Lower lobe of right lung (tissue), 2 donors: Measurements from ENCODE around the gene CFAP210. TPM values are rescaled to one million over a fixed set of nuclear protein-coding genes. Genes with fewer than 3 reads are reported as not detected.

Source experiments
- ATAC-seq, 2 donors: fragments of 200-7000 bp; cut with Tn5 transposase; one replicate each; pipeline ENCODE4 v1.9.1; 2020 to 2022; ENCODE audit warnings: mild to moderate bottlenecking in 2 of 2, moderate library complexity in 2 of 2
- DNase-seq: peaks from one replicate; pipeline ENCODE4 v3.0.0-alpha.2; 2020
- H3K27ac ChIP-seq: fragments of 200-600 bp; one replicate; pipeline ENCODE4 v1.8.0; 2022
- H3K27me3 ChIP-seq: fragments of 200-600 bp; one replicate; pipeline ENCODE4 v1.8.0; 2022; ENCODE audit warnings: low read depth
- H3K36me3 ChIP-seq: fragments of 200-600 bp; one replicate; pipeline ENCODE4 v1.8.0; 2022; ENCODE audit warnings: mild to moderate bottlenecking
- H3K4me1 ChIP-seq: fragments of 200-600 bp; one replicate; pipeline ENCODE4 v1.8.0; 2022
- H3K4me3 ChIP-seq: fragments of 200-600 bp; one replicate; pipeline ENCODE4 v1.8.0; 2022; ENCODE audit warnings: mild to moderate bottlenecking
- H3K9me3 ChIP-seq: fragments of 200-600 bp; one replicate; pipeline ENCODE4 v1.8.0; 2022
- intact Hi-C: fragments of 100-400 bp; cut with DNase I; formaldehyde crosslinking; loops from one replicate; pipeline ENCODE4 v1.11.0; 2022
- total RNA-seq: library from RNA; stranded (reverse); fragmentation: NEBNext Ultra II Directional; extraction: Animal tissue kit (Norgen Biotek cat#: 25700); gene quantifications from one replicate; pipeline ENCODE4 v1.2.1, GENCODE V29; 2021
- TF ChIP-seq, protein P1 (sequence below): fragments of 200-600 bp; IDR thresholded peaks from one replicate; pipeline ENCODE4 v1.8.0; 2022; ENCODE audit warnings: antibody characterized with exemption, mild to moderate bottlenecking
- donor health status: DM: no; HTN: yes; CAD: no; lungs with severe emphysema.

CFAP210 gene
- total RNA-seq, 1 donor from 2014 or later: 0.95 TPM

DNA sequence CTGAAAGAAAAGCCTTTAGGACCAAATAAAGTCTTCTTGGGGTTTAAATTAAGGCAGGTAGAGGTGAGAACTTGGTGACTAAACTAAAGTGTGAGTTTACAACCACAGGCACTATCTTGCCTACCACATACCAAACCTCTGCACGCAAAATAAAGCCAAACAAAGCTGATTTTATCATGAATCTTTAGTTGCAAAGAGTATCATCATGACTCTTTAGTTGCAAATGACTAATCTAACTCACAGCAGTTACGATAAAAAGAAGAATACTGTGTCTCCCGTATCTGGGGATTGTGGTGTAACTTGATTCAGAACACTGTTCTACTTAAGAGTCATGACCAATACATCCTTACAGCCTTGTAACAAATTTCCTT lies 11.2 kb downstream of the CFAP210 start:
- no peak overlapping the region for H3K4me3 ChIP-seq
- no peaks in the 10 kb centered on the region for H3K27me3 ChIP-seq
- DNase-seq (no peak), ATAC-seq (no peak)
- H3K9me3 ChIP-seq: no peaks in the 10 kb centered on the region
- no peaks in the 10 kb centered on the region for H3K4me1 ChIP-seq
- H3K36me3 ChIP-seq: no peaks in the 10 kb centered on the region
- intact Hi-C loops: no loop called here
- no peak overlapping the region for H3K27ac ChIP-seq
- TF ChIP-seq, protein P1, sequence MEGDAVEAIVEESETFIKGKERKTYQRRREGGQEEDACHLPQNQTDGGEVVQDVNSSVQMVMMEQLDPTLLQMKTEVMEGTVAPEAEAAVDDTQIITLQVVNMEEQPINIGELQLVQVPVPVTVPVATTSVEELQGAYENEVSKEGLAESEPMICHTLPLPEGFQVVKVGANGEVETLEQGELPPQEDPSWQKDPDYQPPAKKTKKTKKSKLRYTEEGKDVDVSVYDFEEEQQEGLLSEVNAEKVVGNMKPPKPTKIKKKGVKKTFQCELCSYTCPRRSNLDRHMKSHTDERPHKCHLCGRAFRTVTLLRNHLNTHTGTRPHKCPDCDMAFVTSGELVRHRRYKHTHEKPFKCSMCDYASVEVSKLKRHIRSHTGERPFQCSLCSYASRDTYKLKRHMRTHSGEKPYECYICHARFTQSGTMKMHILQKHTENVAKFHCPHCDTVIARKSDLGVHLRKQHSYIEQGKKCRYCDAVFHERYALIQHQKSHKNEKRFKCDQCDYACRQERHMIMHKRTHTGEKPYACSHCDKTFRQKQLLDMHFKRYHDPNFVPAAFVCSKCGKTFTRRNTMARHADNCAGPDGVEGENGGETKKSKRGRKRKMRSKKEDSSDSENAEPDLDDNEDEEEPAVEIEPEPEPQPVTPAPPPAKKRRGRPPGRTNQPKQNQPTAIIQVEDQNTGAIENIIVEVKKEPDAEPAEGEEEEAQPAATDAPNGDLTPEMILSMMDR: no peak

DNA sequence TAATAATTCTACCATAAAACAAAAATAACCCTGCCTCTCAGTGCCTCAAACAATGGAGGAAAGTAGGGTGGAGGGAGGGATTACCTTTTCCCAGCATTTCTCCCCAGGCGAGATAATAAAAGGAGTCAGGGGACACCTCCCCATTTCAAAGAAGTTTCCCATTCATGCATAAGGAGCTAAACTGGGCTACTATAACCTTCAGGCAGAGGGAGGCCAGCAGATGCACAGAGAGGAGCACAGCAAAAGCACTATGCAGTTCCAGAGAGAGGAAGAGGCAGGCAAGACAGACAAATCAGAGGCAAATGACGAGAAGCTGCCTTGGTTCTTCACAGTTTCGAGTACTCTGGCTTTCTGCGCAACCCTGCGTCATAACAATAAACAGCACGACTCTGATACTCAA lies 17.4 kb downstream of the CFAP210 start:
- no peak for DNase-seq

DNA sequence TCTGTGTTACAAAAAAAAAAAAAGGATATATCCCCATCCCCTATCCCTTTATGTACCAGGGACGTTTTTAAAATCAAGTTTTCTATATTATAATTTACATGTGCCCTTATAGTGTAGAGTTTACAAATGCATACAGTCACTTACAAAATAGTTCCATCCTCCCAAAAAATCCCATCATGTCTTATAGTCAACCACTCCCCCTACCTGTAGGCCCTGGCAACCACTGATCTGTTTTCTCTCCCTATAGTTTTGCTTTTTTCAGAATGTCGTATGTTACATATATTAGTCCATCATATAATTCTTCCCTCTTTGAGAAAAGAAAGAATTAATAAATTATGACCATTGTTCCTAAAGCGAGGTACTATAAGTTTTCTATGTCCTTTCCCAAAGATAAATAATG lies 17.8 kb downstream of the CFAP210 start:
- intact Hi-C loops: no loop called here
- DNase-seq (no peak), ATAC-seq (no peak)
- Histone ChIP-seq H3K9me3 (no peaks in the 10 kb centered on the region), H3K4me1 (no peaks in the 10 kb centered on the region), H3K4me3 (no peak overlapping the region), H3K27me3 (no peaks in the 10 kb centered on the region), H3K36me3 (no peaks in the 10 kb centered on the region), H3K27ac (no peak overlapping the region)
- TF ChIP-seq, protein P1: no peak

More for the DNA sequence above, 17.4 kb downstream of the CFAP210 start:
- no peak for ATAC-seq
- H3K4me1 ChIP-seq: no peaks in the 10 kb centered on the region
- no peaks in the 10 kb centered on the region for H3K36me3 ChIP-seq
- no peaks in the 10 kb centered on the region for H3K9me3 ChIP-seq
- no peak overlapping the region for H3K27ac ChIP-seq
- H3K27me3 ChIP-seq: no peaks in the 10 kb centered on the region
- TF ChIP-seq, protein P1: no peak
- intact Hi-C loops: no loop called here
- H3K4me3 ChIP-seq: no peak overlapping the region

DNA sequence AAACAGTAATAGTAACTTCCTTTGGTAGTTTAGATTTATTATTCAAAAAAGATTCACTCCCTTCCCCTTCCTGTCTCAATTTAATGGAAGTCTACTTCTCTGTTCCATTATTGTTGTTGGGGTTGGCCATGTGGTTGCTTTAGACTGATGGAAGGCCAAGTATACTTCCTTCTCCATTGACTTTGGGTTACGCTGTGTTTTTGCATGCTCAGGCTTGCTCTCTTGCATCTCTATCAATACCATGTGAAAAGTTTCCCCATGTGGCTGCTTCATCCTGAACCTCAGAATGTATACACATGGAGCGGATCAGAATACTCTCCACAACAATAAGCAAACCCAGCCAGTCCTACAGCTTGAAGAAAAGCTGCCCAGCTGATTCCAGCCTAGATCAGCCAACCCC lies 20.3 kb downstream of the CFAP210 start:
- Histone ChIP-seq H3K36me3 (no peaks in the 10 kb centered on the region), H3K4me3 (no peak overlapping the region), H3K27ac (no peak overlapping the region), H3K4me1 (no peaks in the 10 kb centered on the region), H3K9me3 (no peaks in the 10 kb centered on the region), H3K27me3 (no peaks in the 10 kb centered on the region)
- intact Hi-C loops: no loop called here
- ATAC-seq (no peak), DNase-seq (no peak)
- TF ChIP-seq, protein P1: no peak

DNA sequence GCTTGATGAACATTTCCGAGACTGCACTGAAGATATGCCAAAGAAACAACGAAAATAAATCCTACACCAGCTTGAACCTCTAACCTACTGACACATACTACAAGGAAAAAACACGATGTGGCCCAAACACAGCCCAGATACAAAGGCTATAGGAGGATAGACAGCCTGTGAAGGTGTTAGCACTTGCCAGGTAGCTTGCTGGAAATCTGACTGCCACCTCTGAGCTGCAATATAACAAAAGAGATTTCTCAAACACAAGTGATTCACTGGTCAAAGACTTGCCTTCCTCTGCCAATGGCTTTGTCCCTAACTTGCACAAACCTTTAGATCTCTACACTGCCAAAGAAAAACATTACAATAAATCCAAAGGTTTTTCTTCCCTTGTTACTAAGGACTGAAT lies 21.1 kb downstream of the CFAP210 start:
- no peaks in the 10 kb centered on the region for H3K9me3 ChIP-seq
- TF ChIP-seq, protein P1: no peak
- no peak overlapping the region for H3K4me3 ChIP-seq
- DNase-seq (no peak), ATAC-seq (no peak)
- H3K4me1 ChIP-seq: no peaks in the 10 kb centered on the region
- no peaks in the 10 kb centered on the region for H3K36me3 ChIP-seq
- H3K27ac ChIP-seq: no peak overlapping the region
- no peaks in the 10 kb centered on the region for H3K27me3 ChIP-seq
- intact Hi-C loops: no loop called here

DNA sequence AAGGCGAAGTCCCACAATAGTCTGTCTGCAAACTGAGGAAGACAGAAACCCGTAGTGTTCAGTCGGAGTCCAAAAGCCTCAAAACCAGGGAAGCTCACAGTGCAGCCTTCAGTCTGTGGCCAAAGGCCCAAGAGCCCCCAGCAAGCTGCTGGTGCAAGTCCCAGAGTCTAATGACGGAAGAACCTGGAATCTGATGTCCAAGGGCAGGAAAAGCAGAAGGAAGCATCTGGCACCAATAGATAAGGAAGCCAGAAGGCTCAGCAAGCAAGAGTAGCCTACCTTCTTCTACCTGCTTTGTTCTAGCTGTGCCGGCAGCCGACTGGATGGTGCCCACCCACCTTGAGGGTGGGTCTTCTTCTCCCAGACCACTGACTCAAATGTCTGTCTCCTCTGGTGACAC lies 21.8 kb downstream of the CFAP210 start:
- no peaks in the 10 kb centered on the region for H3K36me3 ChIP-seq
- no peaks in the 10 kb centered on the region for H3K9me3 ChIP-seq
- ATAC-seq (no peak), DNase-seq (no peak)
- H3K27me3 ChIP-seq: no peaks in the 10 kb centered on the region
- no peaks in the 10 kb centered on the region for H3K4me1 ChIP-seq
- H3K27ac ChIP-seq: no peak overlapping the region
- H3K4me3 ChIP-seq: no peak overlapping the region
- intact Hi-C loops: no loop called here
- TF ChIP-seq, protein P1: no peak
